H1 (cell line): ENCODE measurements around the gene BMAL2. TPM values are rescaled to one million over a fixed set of nuclear protein-coding genes. Genes with fewer than 3 reads are reported as not detected.

Source experiments
- CTCF ChIA-PET: fragments of 300-600 bp; sonication (Branson Sonifier 250); formaldehyde crosslinking; loops from one replicate; lab custom pipeline; 2021; ENCODE audit not compliant: partially characterized antibody; lab: Charles Lee
- POLR2A ChIA-PET: fragments of 300-600 bp; sonication (Branson Sonifier 250); formaldehyde crosslinking; loops from one replicate; lab custom pipeline; 2021; ENCODE audit warnings: inconsistent platforms; ENCODE audit not compliant: partially characterized antibody; lab: Charles Lee
- DNase-seq, 2 experiments: peaks; one replicate each; pipeline versions ENCODE4 v3.0.0 to v3.0.0-alpha.2; 2010 to 2022; ENCODE audit warnings: low spot score in 2 of 2, low read depth in 1 of 2, mixed read lengths in 1 of 2
- FAIRE-seq: peaks from 2 replicates; lab custom pipeline; 2011; peaks lifted over from hg19 to GRCh38; lab: Jason Lieb, UNC
- H2AFZ ChIP-seq: 2 replicates; pipeline ENCODE4 v1.8.1; 2012; ENCODE audit warnings: low read length, inconsistent platforms
- H2AK5ac ChIP-seq: 2 replicates; pipeline ENCODE4 v1.6.1; 2013; ENCODE audit warnings: low read depth, low read length
- H2BK120ac ChIP-seq: replicated peaks from 2 replicates; pipeline ENCODE3; 2013; ENCODE audit warnings: low read depth, low read length, inconsistent platforms
- H2BK12ac ChIP-seq: 2 replicates; pipeline ENCODE4 v1.6.1; 2013; ENCODE audit warnings: low read depth, low read length
- H2BK15ac ChIP-seq: 2 replicates; pipeline ENCODE4 v1.6.1; 2013; ENCODE audit warnings: low read length
- H2BK20ac ChIP-seq: 2 replicates; pipeline ENCODE4 v1.6.1; 2013; ENCODE audit warnings: low read length
- H2BK5ac ChIP-seq: 2 replicates; pipeline ENCODE4 v1.6.1; 2013; ENCODE audit warnings: low read depth, low read length
- H3K14ac ChIP-seq: 2 replicates; pipeline ENCODE4 v1.6.1; 2013; ENCODE audit warnings: inconsistent platforms; ENCODE audit not compliant: insufficient read length
- H3K18ac ChIP-seq: 2 replicates; pipeline ENCODE4 v1.6.1; 2013; ENCODE audit warnings: low read length; ENCODE audit errors: extremely low read depth
- H3K23ac ChIP-seq: 2 replicates; pipeline ENCODE4 v1.6.1; 2013; ENCODE audit warnings: inconsistent platforms; ENCODE audit not compliant: insufficient read length
- H3K23me2 ChIP-seq: 2 replicates; pipeline ENCODE4 v1.6.1; 2013; ENCODE audit warnings: low read depth, low read length
- H3K27ac ChIP-seq: 2 replicates; pipeline ENCODE4 v1.6.1; 2011; ENCODE audit warnings: low read depth, low read length, inconsistent platforms
- H3K27me3 ChIP-seq, 4 experiments: replicated peaks in 1 of 4; 1 replicate in 1 of 4; 2 replicates in 3 of 4; pipeline versions ENCODE4 v1.6.1 to v1.8.1; 2011 to 2013; ENCODE audit warnings: low read length in 3 of 4, mild to moderate bottlenecking in 3 of 4, inconsistent platforms in 2 of 4, mixed read lengths in 2 of 4, moderate library complexity in 1 of 4; ENCODE audit not compliant: control insufficient read depth in 3 of 4, insufficient read depth in 3 of 4; ENCODE audit errors: extremely low read depth in 1 of 4
- H3K36me3 ChIP-seq, 4 experiments: 2 replicates each; pipeline versions ENCODE4 v1.6.1 to v1.8.1; 2011 to 2013; ENCODE audit warnings: mild to moderate bottlenecking in 4 of 4, low read length in 3 of 4, moderate library complexity in 2 of 4, control low read depth in 1 of 4, inconsistent platforms in 1 of 4; ENCODE audit not compliant: insufficient read depth in 4 of 4, control insufficient read depth in 2 of 4
- H3K4ac ChIP-seq: replicated peaks from 2 replicates; pipeline ENCODE3; 2013; ENCODE audit warnings: low read length, low read depth, mixed read lengths, inconsistent platforms; ENCODE audit not compliant: insufficient read length
- H3K4me1 ChIP-seq, 4 experiments: replicated peaks in 1 of 4; 1 replicate in 1 of 4; 2 replicates in 3 of 4; pipeline versions ENCODE4 v1.6.1 to v1.8.1; 2011 to 2013; ENCODE audit warnings: low read length in 3 of 4, inconsistent platforms in 2 of 4, mixed read lengths in 1 of 4; ENCODE audit not compliant: insufficient read depth in 4 of 4, control insufficient read depth in 3 of 4
- H3K4me2 ChIP-seq, 2 experiments: 2 replicates each; pipeline versions ENCODE4 v1.6.1 to v1.8.1; 2011 to 2013; ENCODE audit warnings: low read depth in 2 of 2, low read length in 2 of 2, control low read depth in 1 of 2, inconsistent platforms in 1 of 2, mild to moderate bottlenecking in 1 of 2; ENCODE audit not compliant: insufficient read depth in 1 of 2
- H3K4me3 ChIP-seq, 4 experiments: fragments of 200-600, 300-600 bp in 1 of 4; sonication (generic), shearing (Covaris generic), sonication (Bioruptor Twin) in 1 of 4; 2 replicates each; pipeline versions ENCODE4 v1.5.1 to v1.8.1; 2011 to 2016; ENCODE audit warnings: low read length in 4 of 4, low read depth in 3 of 4, control low read depth in 2 of 4, inconsistent platforms in 2 of 4, mild to moderate bottlenecking in 2 of 4, mixed read lengths in 1 of 4, moderate library complexity in 1 of 4; ENCODE audit not compliant: insufficient read depth in 2 of 4; ENCODE audit errors: extremely low read depth in 1 of 4
- H3K56ac ChIP-seq: replicated peaks from 2 replicates; pipeline ENCODE3; 2013; ENCODE audit warnings: low read depth, mild to moderate bottlenecking, mixed read lengths, low read length, inconsistent platforms; ENCODE audit not compliant: insufficient read length
- H3K79me1 ChIP-seq: 2 replicates; pipeline ENCODE4 v1.6.1; 2013; ENCODE audit warnings: low read depth, low read length, control low read depth
- H3K79me2 ChIP-seq, 2 experiments: 2 replicates each; pipeline versions ENCODE4 v1.6.1 to v1.8.1; 2012 to 2013; ENCODE audit warnings: low read length in 2 of 2, mild to moderate bottlenecking in 2 of 2, inconsistent platforms in 1 of 2; ENCODE audit not compliant: insufficient read depth in 2 of 2, control insufficient read depth in 1 of 2
- H3K9ac ChIP-seq, 4 experiments: replicated peaks in 1 of 4; 1 replicate in 1 of 4; 2 replicates in 3 of 4; pipeline versions ENCODE4 v1.6.1 to v1.8.1; 2011 to 2013; ENCODE audit warnings: low read depth in 3 of 4, low read length in 3 of 4, control low read depth in 2 of 4, mild to moderate bottlenecking in 2 of 4, moderate library complexity in 2 of 4, inconsistent platforms in 1 of 4; ENCODE audit errors: extremely low read depth in 1 of 4
- H3K9me3 ChIP-seq, 2 experiments: 2 replicates each; pipeline versions ENCODE4 v1.6.1 to v1.8.1; 2012 to 2013; ENCODE audit warnings: mild to moderate bottlenecking in 2 of 2, moderate library complexity in 2 of 2, control low read depth in 1 of 2, inconsistent platforms in 1 of 2, low read depth in 1 of 2, low read length in 1 of 2, mixed read lengths in 1 of 2; ENCODE audit not compliant: insufficient read depth in 2 of 2
- H4K20me1 ChIP-seq, 2 experiments: replicated peaks in 1 of 2; 2 replicates each; pipeline versions ENCODE3 to v1.8.1; 2011 to 2013; ENCODE audit warnings: inconsistent platforms in 2 of 2, low read length in 2 of 2, mild to moderate bottlenecking in 1 of 2; ENCODE audit not compliant: insufficient read depth in 2 of 2, control insufficient read depth in 1 of 2
- H4K5ac ChIP-seq: 2 replicates; pipeline ENCODE4 v1.6.1; 2013; ENCODE audit warnings: low read length, low read depth, mixed read lengths, inconsistent platforms; ENCODE audit not compliant: insufficient read length
- H4K8ac ChIP-seq: 2 replicates; pipeline ENCODE4 v1.8.0; 2013; ENCODE audit warnings: mild to moderate bottlenecking, moderate library complexity, low read length, inconsistent platforms; ENCODE audit not compliant: insufficient read depth; ENCODE audit errors: extremely low read depth
- H4K91ac ChIP-seq: replicated peaks from 2 replicates; pipeline ENCODE3; 2013; ENCODE audit warnings: low read length, mixed read lengths, inconsistent platforms; ENCODE audit not compliant: insufficient read length
- CBX8 ChIP-seq: fragments of 300-800, 300-1000 bp; sonication (generic); IDR thresholded peaks from 2 replicates; pipeline ENCODE4 v1.7.1; 2016; ENCODE audit warnings: low read depth, low read length, borderline replicate concordance
- CREB1 ChIP-seq: IDR thresholded peaks from 2 replicates; pipeline ENCODE4 v1.6.1; 2012; ENCODE audit warnings: inconsistent platforms
- E2F6 ChIP-seq: IDR thresholded peaks from 2 replicates; pipeline ENCODE4 v1.6.1; 2012; ENCODE audit warnings: inconsistent platforms
- HDAC6 ChIP-seq: IDR thresholded peaks from one replicate; pipeline ENCODE4 v1.7.1; 2012; ENCODE audit warnings: low read depth, mild to moderate bottlenecking, inconsistent platforms, low read length, moderate library complexity
- KDM4A ChIP-seq: IDR thresholded peaks from one replicate; pipeline ENCODE4 v1.7.1; 2012; ENCODE audit warnings: low read depth, mild to moderate bottlenecking, moderate library complexity, low read length, inconsistent platforms; ENCODE audit not compliant: severe bottlenecking
- MAX ChIP-seq: IDR thresholded peaks from 2 replicates; pipeline ENCODE4 v1.6.1; 2012; ENCODE audit warnings: inconsistent platforms
- NRF1 ChIP-seq: IDR thresholded peaks from 2 replicates; pipeline ENCODE4 v1.6.1; 2011; ENCODE audit warnings: mild to moderate bottlenecking, low read depth, low read length, improper control_type of control experiment
- RBBP5 ChIP-seq: IDR thresholded peaks from 2 replicates; pipeline ENCODE4 v1.7.1; 2012; ENCODE audit warnings: low read depth, mild to moderate bottlenecking, inconsistent platforms, low read length, moderate library complexity, borderline replicate concordance
- RXRA ChIP-seq: IDR thresholded peaks from 2 replicates; pipeline ENCODE4 v1.6.1; 2011; ENCODE audit warnings: low read depth, mild to moderate bottlenecking, low read length, moderate library complexity; ENCODE audit not compliant: insufficient read depth
- SIRT6 ChIP-seq: IDR thresholded peaks from one replicate; pipeline ENCODE4 v1.7.1; 2012; ENCODE audit warnings: low read length, inconsistent platforms
- SP4 ChIP-seq: IDR thresholded peaks from 2 replicates; pipeline ENCODE4 v1.6.1; 2012; ENCODE audit warnings: low read length, inconsistent platforms
- SUZ12 ChIP-seq: fragments of 200-600 bp; sonication (generic); IDR thresholded peaks from 2 replicates; pipeline ENCODE4 v1.6.1; 2012; ENCODE audit warnings: mild to moderate bottlenecking, inconsistent platforms, low read length, moderate library complexity, mixed read lengths
- TAF7 ChIP-seq: optimal IDR thresholded peaks from 2 replicates; pipeline ENCODE3; 2011; ENCODE audit warnings: low read depth, mild to moderate bottlenecking, inconsistent platforms, low read length, moderate library complexity, borderline replicate concordance
- YY1 ChIP-seq: IDR thresholded peaks from 2 replicates; pipeline ENCODE4 v1.6.1; 2011; ENCODE audit warnings: low read depth, mild to moderate bottlenecking, low read length
- WGBS, 2 experiments: shearing (Covaris generic) in 1 of 2; methylation state at CpG; one replicate each; pipeline versions ENCODE4 v1.1.6 to v1.1.7; 2013 to 2015; ENCODE audit warnings: low lambda C conversion rate in 2 of 2, mixed read lengths in 2 of 2, inconsistent platforms in 1 of 2, low coverage in 1 of 2, missing lambda C conversion rate in 1 of 2; ENCODE audit not compliant: insufficient replicate concordance in 2 of 2, insufficient coverage in 1 of 2, insufficient read length in 1 of 2; ENCODE audit errors: extremely low coverage in 1 of 2, missing lambda C conversion rate in 1 of 2; 5-methylcytosine and 5-hydroxymethylcytosine counted together
- polyA plus RNA-seq, 7 experiments: library from polyadenylated mRNA; depleted of rRNA in 3 of 7; stranded (reverse) in 5 of 7; unstranded in 2 of 7; fragments of >200 nt in 5 of 7; fragments of 200-250 nt in 2 of 7; gene quantifications; 1 replicate in 5 of 7; 2 replicates in 1 of 7; 4 replicates in 1 of 7; pipeline versions ENCODE4 v1.2.1 to v1.2.3, GENCODE V29; 2011 to 2013; ENCODE audit warnings: missing spikeins in 2 of 7, mixed read lengths in 2 of 7
- total RNA-seq: library from RNA; stranded (reverse); fragmentation: NEBNext Ultra II Directional; extraction: Animal tissue kit (Norgen Biotek cat#: 25700); gene quantifications from 2 replicates; pipeline ENCODE4 v1.2.1, GENCODE V29; 2021

The BMAL2 gene
- total and polyA plus RNA-seq, 2 of the 8 experiments (the other 6 are each of a cell fraction or from before 2014, with no cell fraction given), result 3.2 to 20.6 TPM

GRCh38 chr12:27344246-27344645 lies 11.6 kb downstream of the BMAL2 start:
- Histone ChIP-seq H3K27ac (no peak overlapping the region), H3K27me3 (no peaks in the 10 kb centered on the region), H2BK120ac (no peak overlapping the region), H3K9ac (no peak overlapping the region), H2BK20ac (no peak overlapping the region), H3K23me2 (no peaks in the 10 kb centered on the region), H2BK5ac (no peak overlapping the region), H3K4me1 (peaks cover 3 to 10% (median 9%) of the 10 kb centered on the region in 4 experiments; a peak in 4 of 7 replicates), H2BK15ac (no peak overlapping the region), H3K14ac (no peak overlapping the region), H3K23ac (no peak overlapping the region), H4K91ac (no peak overlapping the region), H3K18ac (no peak overlapping the region), H2AFZ (no peak overlapping the region), H3K4me2 (no peak overlapping the region), H3K56ac (no peak overlapping the region), H2AK5ac (no peak overlapping the region), H3K4me3 (no peak overlapping the region), H4K20me1 (peaks cover 2 to 12% of the 10 kb centered on the region in 2 experiments), H3K36me3 (no peaks in the 10 kb centered on the region), H3K79me2 (peaks cover 0 to 76% of the 10 kb centered on the region in 2 experiments; a peak in 2 of 4 replicates), H3K79me1 (peaks cover 6% of the 10 kb centered on the region), H2BK12ac (no peak overlapping the region; the same call in 1 of the 2 replicates), H3K9me3 (no peaks in the 10 kb centered on the region), H4K8ac (no peak overlapping the region), H3K4ac (no peak overlapping the region), H4K5ac (no peak overlapping the region)
- 84% methylated on average over 2 of the region's 2 CpGs; no CpG with 5 or more reads in 1 of the 2 experiments for WGBS, 2 experiments
- CTCF ChIA-PET, result no interaction called here
- FAIRE-seq, result no peak
- POLR2A ChIA-PET, result no interaction called here
- no peak for DNase-seq
- TF ChIP-seq KDM4A, result no peak
- no peak for TF ChIP-seq NRF1
- no peak for TF ChIP-seq SP4
- no peak for TF ChIP-seq HDAC6
- no peak for TF ChIP-seq RXRA
- no peak for TF ChIP-seq RBBP5
- no peak for TF ChIP-seq CREB1
- no peak for TF ChIP-seq SIRT6
- no peak for TF ChIP-seq CBX8
- TF ChIP-seq TAF7, result no peak
- TF ChIP-seq YY1, result no peak
- TF ChIP-seq E2F6, result no peak
- no peak for TF ChIP-seq SUZ12
- TF ChIP-seq MAX, result no peak
